ENCODE results near the gene C2orf68. TPM values are rescaled to one million over a fixed set of nuclear protein-coding genes. Genes with fewer than 3 reads are reported as not detected.

The C2orf68 gene
- total and polyA plus RNA-seq, 2 of the 8 experiments (the other 6 are each of a cell fraction or from before 2014, with no cell fraction given): 46.3 to 49.4 TPM

DNA sequence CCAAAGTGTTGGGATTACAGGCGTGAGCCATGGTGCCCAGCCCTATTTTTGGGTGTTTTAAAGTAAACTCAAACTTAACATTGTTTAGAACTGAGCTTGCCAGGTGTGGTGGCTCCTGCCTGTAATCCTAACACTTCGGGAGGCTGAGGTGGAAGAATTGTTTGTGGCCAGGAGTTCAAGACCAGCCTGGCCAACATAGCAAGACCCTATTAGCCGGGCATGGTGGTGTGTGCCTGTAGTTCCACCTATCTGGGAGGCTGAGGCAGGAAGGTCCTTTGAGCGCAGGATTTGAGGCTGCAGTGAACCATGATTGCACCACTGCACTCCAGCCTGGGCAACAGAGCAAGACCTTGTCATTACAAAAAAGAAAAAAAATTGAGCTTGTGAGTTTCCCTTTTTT, 38.6 kb upstream of the C2orf68 start:
- Histone ChIP-seq H2BK15ac (ENCODE audit: low read length) (no peak overlapping the region), H3K79me1 (ENCODE audit: low read depth, low read length) (no peaks in the 10 kb centered on the region), H3K27me3 (replicated peaks in 1 of 4; ENCODE audit: control insufficient read depth in 3 of 4, extremely low read depth in 1 of 4, insufficient read depth in 3 of 4, low read length in 3 of 4) (no peaks in the 10 kb centered on the region), H2AFZ (ENCODE audit: low read length) (no peak overlapping the region), H2BK120ac (replicated peaks; ENCODE audit: low read depth, low read length) (no peak overlapping the region), H3K9me3 (ENCODE audit: insufficient read depth in 2 of 2, low read depth in 1 of 2, low read length in 1 of 2) (no peaks in the 10 kb centered on the region), H3K4me1 (replicated peaks in 1 of 4; ENCODE audit: control insufficient read depth in 3 of 4, insufficient read depth in 4 of 4, low read length in 3 of 4) (0 out of 7 replicates have a peak, but pooled peaks cover 0 to 3% (median 0%) of the 10 kb centered on the region in 4 experiments), H4K20me1 (replicated peaks in 1 of 2; ENCODE audit: control insufficient read depth in 1 of 2, insufficient read depth in 2 of 2, low read length in 2 of 2) (peaks cover 0 to 2% of the 10 kb centered on the region in 2 experiments), H3K9ac (replicated peaks in 1 of 4; ENCODE audit: extremely low read depth in 1 of 4, low read depth in 3 of 4, low read length in 3 of 4) (no peak overlapping the region), H3K23ac (ENCODE audit: insufficient read length) (no peak overlapping the region), H3K4me3 (ENCODE audit: extremely low read depth in 1 of 4, insufficient read depth in 2 of 4, low read depth in 3 of 4, low read length in 4 of 4) (no peak overlapping the region), H3K56ac (replicated peaks; ENCODE audit: insufficient read length, low read depth, low read length) (no peak overlapping the region), H2BK12ac (ENCODE audit: low read depth, low read length) (no peak overlapping the region), H4K91ac (replicated peaks; ENCODE audit: insufficient read length, low read length) (no peak overlapping the region), H2BK5ac (ENCODE audit: low read depth, low read length) (no peak overlapping the region), H3K79me2 (ENCODE audit: control insufficient read depth in 1 of 2, insufficient read depth in 2 of 2, low read length in 2 of 2) (no peaks in the 10 kb centered on the region), H3K23me2 (ENCODE audit: low read depth, low read length) (0 out of 2 replicates have a peak, but pooled peaks cover 2% of the 10 kb centered on the region), H2AK5ac (ENCODE audit: low read depth, low read length) (no peak overlapping the region), H4K8ac (ENCODE audit: extremely low read depth, insufficient read depth, low read length) (no peak overlapping the region), H3K4me2 (ENCODE audit: insufficient read depth in 1 of 2, low read depth in 2 of 2, low read length in 2 of 2) (no peak overlapping the region), H3K14ac (ENCODE audit: insufficient read length) (no peak overlapping the region), H3K4ac (replicated peaks; ENCODE audit: insufficient read length, low read depth, low read length) (no peak overlapping the region), H2BK20ac (ENCODE audit: low read length) (no peak overlapping the region), H3K18ac (ENCODE audit: extremely low read depth, low read length) (no peak overlapping the region), H3K27ac (ENCODE audit: low read depth, low read length) (no peak overlapping the region), H4K5ac (ENCODE audit: insufficient read length, low read depth, low read length) (no peak overlapping the region), H3K36me3 (ENCODE audit: control insufficient read depth in 2 of 4, insufficient read depth in 4 of 4, low read length in 3 of 4) (peaks cover 23 to 73% (median 51%) of the 10 kb centered on the region in 4 experiments)
- ChIA-PET CTCF (ENCODE audit: partially characterized antibody) (interaction anchor here (0.8 to 8.4 kb wide), 10 partner anchors 9 to 69 kb away, joined by 3 to 69 read pairs (median 4); no protein-coding TSS in a partner anchor), POLR2A (ENCODE audit: partially characterized antibody) (interaction anchor here (0.9 to 2.0 kb wide), 4 partner anchors 8 to 35 kb away, joined by 3 to 7 read pairs (median 4); partner anchors contain the start of gene USP39)
- FAIRE-seq: no peak
- WGBS, 2 experiments (ENCODE audit: extremely low coverage in 1 of 2, insufficient coverage in 1 of 2, insufficient read length in 1 of 2, insufficient replicate concordance in 2 of 2, low coverage in 1 of 2, low lambda C conversion rate in 2 of 2, missing lambda C conversion rate in 1 of 2): 93% methylated on average over 4 of the region's 4 CpGs; no CpG with 5 or more reads in 1 of the 2 experiments
- DNase-seq (ENCODE audit: low read depth in 1 of 2, low spot score in 2 of 2): no peak
- TF ChIP-seq EGR1 (IDR thresholded peaks at IDR 0.05; ENCODE audit: borderline replicate concordance, low read depth, low read length): no peak
- no peak for TF ChIP-seq CTCF (IDR thresholded peaks at IDR 0.05; ENCODE audit: control extremely low read depth in 1 of 3, insufficient read depth in 1 of 3, low read depth in 1 of 3, low read length in 3 of 3)
- TF ChIP-seq SIRT6 (IDR thresholded peaks at IDR 0.05; ENCODE audit: low read length): no peak
- TF ChIP-seq POLR2A (IDR thresholded peaks at IDR 0.05; ENCODE audit: control extremely low read depth in 1 of 2, low read depth in 2 of 2, low read length in 2 of 2): no peak
- TF ChIP-seq SRF (IDR thresholded peaks at IDR 0.05; ENCODE audit: low read depth, low read length): no peak
- no peak for TF ChIP-seq KDM5A (IDR thresholded peaks at IDR 0.05; ENCODE audit: low read length)
- no peak for TF ChIP-seq BCL11A (IDR thresholded peaks at IDR 0.05; ENCODE audit: low read depth in 2 of 2, low read length in 2 of 2)
- no peak for TF ChIP-seq SAP30 (IDR thresholded peaks at IDR 0.05; ENCODE audit: insufficient read depth, insufficient replicate concordance, low read length)
- no peak for TF ChIP-seq POLR2AphosphoS5 (IDR thresholded peaks at IDR 0.05; ENCODE audit: low read depth, low read length)
- no peak for TF ChIP-seq SUZ12 (IDR thresholded peaks at IDR 0.05; ENCODE audit: low read length)
- no peak for TF ChIP-seq JUN (IDR thresholded peaks at IDR 0.05; ENCODE audit: low read depth, low read length)
- no peak for TF ChIP-seq RAD21 (IDR thresholded peaks at IDR 0.05 in 1 of 2, conservative IDR thresholded peaks at IDR 0.05 in 1 of 2; ENCODE audit: low read depth in 2 of 2, low read length in 2 of 2)
